ENCODE data around the gene CSRP1. TPM values are rescaled to one million over a fixed set of nuclear protein-coding genes. Genes with fewer than 3 reads are reported as not detected.
A peak's percentile ranks its signal among the peaks of the same experiment; 100 is the strongest.
"Not testable (repeated sequence)": the region's sequence is repeated elsewhere in the genome, so short reads cannot be mapped to it uniquely, and the experiment has no call there.

CSRP1 gene
- total RNA-seq, 1 donor from 2014 or later = 19.4 TPM

- peaks cover 2% of the 10 kb centered on the region for H3K36me3 Mint-ChIP-seq (ENCODE audit: insufficient read depth)
- no peak for DNase-seq (ENCODE audit: low spot score, unreplicated experiment)
- no peaks in the 10 kb centered on the region for H3K27me3 Mint-ChIP-seq
- H3K4me1 Mint-ChIP-seq (ENCODE audit: low read depth) = no peaks in the 10 kb centered on the region
- no peak overlapping the region for H3K27ac Mint-ChIP-seq
- no peak overlapping the region for H3K4me3 Mint-ChIP-seq (ENCODE audit: low read depth)
- no peaks in the 10 kb centered on the region for H3K9me3 Mint-ChIP-seq (ENCODE audit: low read depth)
- TF ChIP-seq CTCF (IDR thresholded peaks at IDR 0.05; ENCODE audit: unreplicated experiment) = no peak
Measured at GRCh38 chr1:201525193-201525778, 18.4 kb upstream of the CSRP1 start.

DNA sequence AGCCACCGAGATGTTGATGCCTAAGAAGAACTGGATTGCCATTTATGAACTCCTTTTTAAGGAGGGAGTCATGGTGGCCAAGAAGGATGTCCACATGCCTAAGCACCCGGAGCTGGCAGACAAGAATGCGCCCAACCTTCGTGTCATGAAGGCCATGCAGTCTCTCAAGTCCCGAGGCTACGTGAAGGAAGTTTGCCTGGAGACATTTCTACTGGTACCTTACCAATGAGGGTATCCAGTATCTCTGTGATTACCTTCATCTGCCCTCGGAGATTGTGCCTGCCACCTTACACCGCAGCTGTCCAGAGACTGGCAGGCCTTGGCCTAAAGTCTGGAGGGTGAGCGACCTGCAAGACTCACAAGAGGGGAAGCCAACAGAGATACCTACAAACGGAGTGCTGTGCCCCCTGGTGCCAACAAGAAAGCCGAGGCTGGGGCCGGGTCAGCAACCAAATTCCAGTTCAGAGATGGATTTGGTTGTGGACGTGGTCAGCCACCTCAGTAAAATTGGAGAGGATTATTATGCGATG lies 13.2 kb upstream of the CSRP1 start:
- H3K27me3 Mint-ChIP-seq; H3K36me3 Mint-ChIP-seq (ENCODE audit: insufficient read depth); DNase-seq (ENCODE audit: low spot score, unreplicated experiment); H3K4me3 Mint-ChIP-seq (ENCODE audit: low read depth); H3K9me3 Mint-ChIP-seq (ENCODE audit: low read depth); H3K27ac Mint-ChIP-seq: not testable (repeated sequence)
- peaks cover 23% of the 10 kb centered on the region for H3K4me1 Mint-ChIP-seq (ENCODE audit: low read depth)

- peak overlapping the region; percentile 1 for H3K27ac Mint-ChIP-seq
- no peak for DNase-seq (ENCODE audit: low spot score, unreplicated experiment)
- H3K36me3 Mint-ChIP-seq (ENCODE audit: insufficient read depth) = no peaks in the 10 kb centered on the region
- no peaks in the 10 kb centered on the region for H3K27me3 Mint-ChIP-seq
- H3K9me3 Mint-ChIP-seq (ENCODE audit: low read depth) = no peaks in the 10 kb centered on the region
- TF ChIP-seq CTCF (IDR thresholded peaks at IDR 0.05; ENCODE audit: unreplicated experiment) = no peak
- H3K4me1 Mint-ChIP-seq (ENCODE audit: low read depth) = peaks cover 36% of the 10 kb centered on the region
- H3K4me3 Mint-ChIP-seq (ENCODE audit: low read depth) = no peak overlapping the region
Measured at GRCh38 chr1:201518071-201518470, 11.1 kb upstream of the CSRP1 start.

DNA sequence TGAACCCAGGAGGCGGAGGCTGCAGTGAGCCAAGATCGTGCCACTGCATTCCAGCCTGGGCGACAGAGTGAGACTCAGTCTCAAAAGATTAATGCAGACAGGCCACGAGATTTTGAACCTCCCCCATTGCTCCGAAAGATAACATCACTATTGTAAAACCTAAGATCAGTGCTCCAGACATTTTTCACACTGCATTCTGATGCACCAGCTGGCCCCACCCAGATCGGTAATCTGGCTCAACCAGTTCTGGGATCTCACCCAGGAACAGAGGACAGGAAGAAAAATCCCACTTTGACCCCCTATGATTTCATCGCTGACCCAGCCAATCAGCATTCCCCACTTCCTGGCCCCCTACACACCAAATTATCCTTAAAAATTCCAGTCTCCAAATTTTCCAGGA lies 10.7 kb upstream of the CSRP1 start:
- H3K4me1 Mint-ChIP-seq (ENCODE audit: low read depth) = peaks cover 38% of the 10 kb centered on the region
- H3K9me3 Mint-ChIP-seq (ENCODE audit: low read depth) = no peaks in the 10 kb centered on the region
- no peak overlapping the region for H3K4me3 Mint-ChIP-seq (ENCODE audit: low read depth)
- TF ChIP-seq CTCF (IDR thresholded peaks at IDR 0.05; ENCODE audit: unreplicated experiment) = no peak
- DNase-seq (ENCODE audit: low spot score, unreplicated experiment) = no peak
- peak overlapping the region; percentile 1 for H3K27ac Mint-ChIP-seq
- H3K27me3 Mint-ChIP-seq = no peaks in the 10 kb centered on the region
- no peaks in the 10 kb centered on the region for H3K36me3 Mint-ChIP-seq (ENCODE audit: insufficient read depth)

GRCh38 chr1:201516511-201517127 lies 9.7 kb upstream of the CSRP1 start:
- no peaks in the 10 kb centered on the region for H3K9me3 Mint-ChIP-seq (ENCODE audit: low read depth)
- H3K36me3 Mint-ChIP-seq (ENCODE audit: insufficient read depth) = no peaks in the 10 kb centered on the region
- peaks cover 45% of the 10 kb centered on the region for H3K4me1 Mint-ChIP-seq (ENCODE audit: low read depth)
- no peak overlapping the region for H3K4me3 Mint-ChIP-seq (ENCODE audit: low read depth)
- no peak for TF ChIP-seq CTCF (IDR thresholded peaks at IDR 0.05; ENCODE audit: unreplicated experiment)
- H3K27me3 Mint-ChIP-seq = no peaks in the 10 kb centered on the region
- H3K27ac Mint-ChIP-seq = no peak overlapping the region
- no peak for DNase-seq (ENCODE audit: low spot score, unreplicated experiment)

DNA sequence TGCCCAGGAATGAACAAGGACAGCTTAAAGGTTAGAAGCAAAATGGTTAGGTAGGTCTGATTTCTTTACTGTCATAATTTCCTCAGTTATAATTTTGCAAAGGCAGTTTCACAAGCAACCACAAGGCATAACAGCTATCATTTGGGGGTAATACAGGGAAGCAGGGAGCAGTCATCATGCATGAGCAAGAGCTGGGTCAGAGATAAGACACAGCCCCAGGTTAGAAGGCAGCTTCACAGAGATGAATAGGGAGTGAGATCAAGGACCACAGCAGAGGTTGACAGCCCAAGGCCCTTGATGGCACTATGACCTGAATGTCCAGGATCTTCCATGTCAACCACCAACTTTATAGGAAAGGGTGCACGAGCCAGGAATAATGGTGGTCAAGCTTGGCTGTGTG lies 9.0 kb upstream of the CSRP1 start:
- Mint-ChIP-seq H3K36me3 (ENCODE audit: insufficient read depth) (no peaks in the 10 kb centered on the region), H3K4me1 (ENCODE audit: low read depth) (peaks cover 48% of the 10 kb centered on the region), H3K27ac (no peak overlapping the region), H3K27me3 (no peaks in the 10 kb centered on the region), H3K9me3 (ENCODE audit: low read depth) (no peaks in the 10 kb centered on the region), H3K4me3 (ENCODE audit: low read depth) (no peak overlapping the region)
- no peak for TF ChIP-seq CTCF (IDR thresholded peaks at IDR 0.05; ENCODE audit: unreplicated experiment)
- no peak for DNase-seq (ENCODE audit: low spot score, unreplicated experiment)
